Endometrial microvascular endothelial cells (primary cell): Measurements from ENCODE around the gene CIB4. TPM values are rescaled to one million over a fixed set of nuclear protein-coding genes. Genes with fewer than 3 reads are reported as not detected.

Experiments used
- in situ Hi-C: cut with HindIII; loops from 2 replicates; pipeline ENCODE4 v1.10.0; 2017; ENCODE audit warnings: low sequenced_read_pairs, low pct_unique_long_range_greater_than_20kb; ENCODE audit errors: inconsistent ontology term
- total RNA-seq: library from RNA; depleted of rRNA; stranded (reverse); fragments of >200 nt; gene quantifications from one replicate; pipeline ENCODE4 v1.2.3, GENCODE V29; 2015; ENCODE audit errors: inconsistent ontology term

CIB4 gene
- total RNA-seq: not detected

DNA sequence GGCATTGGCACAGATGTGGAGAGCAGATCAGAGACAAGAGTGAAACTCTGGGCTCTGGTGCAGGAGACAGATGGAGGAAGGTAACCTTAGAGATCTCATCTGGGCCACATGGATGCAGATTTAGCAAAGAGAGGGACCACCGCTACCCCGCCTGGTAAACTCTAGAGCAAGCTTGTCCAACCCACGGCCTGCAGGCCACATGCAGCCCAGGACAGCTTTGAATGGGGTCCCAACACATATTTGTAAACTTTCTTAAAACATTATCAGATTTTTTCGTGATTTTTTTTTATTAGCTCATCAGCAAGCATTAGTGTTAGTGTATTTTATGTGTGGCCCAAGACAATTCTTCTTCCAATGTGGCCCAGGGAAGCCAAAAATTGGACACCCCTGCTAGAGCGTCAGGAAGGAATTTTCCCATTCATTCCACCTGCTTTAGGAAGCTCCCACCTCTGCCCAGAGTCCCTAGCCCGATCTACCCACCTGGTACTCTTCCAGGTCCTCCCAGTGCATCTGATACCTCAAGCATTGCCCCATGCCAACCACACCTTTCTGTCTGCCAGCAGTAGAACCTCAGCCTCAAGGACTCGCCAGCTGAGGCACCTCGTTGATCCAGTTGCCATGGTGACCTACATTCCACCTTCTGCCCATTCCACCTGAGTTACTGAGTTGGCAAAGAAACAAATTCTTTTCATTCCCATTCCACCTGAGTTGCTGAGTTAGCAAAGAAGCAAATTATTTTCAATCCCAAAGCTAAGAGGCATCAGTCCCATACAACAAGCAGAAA, at the start of gene CIB4:
Gene CIB4 (minus strand): TSS at position 586 of the 784 bp plus-strand sequence. CDS start 52 bp downstream, at position 534.
- in situ Hi-C loops: no loop called here

DNA sequence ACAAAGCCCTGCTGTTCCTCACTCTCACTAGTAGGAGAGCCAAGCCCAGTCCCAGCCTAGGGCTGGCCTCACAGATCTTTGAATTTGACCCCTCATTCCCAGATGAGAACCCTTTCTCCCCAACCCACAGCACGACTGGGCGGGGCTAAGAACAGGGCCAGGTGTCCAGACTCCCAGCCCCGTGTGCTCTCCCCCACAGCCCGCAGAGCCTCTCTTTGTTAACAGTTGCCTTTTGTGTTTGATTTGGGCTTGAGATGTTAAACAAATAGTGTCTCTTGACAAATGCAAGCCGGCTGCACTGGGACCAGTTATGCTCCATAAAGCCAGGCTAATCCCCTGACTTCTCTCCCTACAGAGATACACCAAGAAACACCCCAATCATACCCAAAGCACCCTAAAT, 46.6 kb upstream of the CIB4 start:
- in situ Hi-C loops: no loop called here

DNA sequence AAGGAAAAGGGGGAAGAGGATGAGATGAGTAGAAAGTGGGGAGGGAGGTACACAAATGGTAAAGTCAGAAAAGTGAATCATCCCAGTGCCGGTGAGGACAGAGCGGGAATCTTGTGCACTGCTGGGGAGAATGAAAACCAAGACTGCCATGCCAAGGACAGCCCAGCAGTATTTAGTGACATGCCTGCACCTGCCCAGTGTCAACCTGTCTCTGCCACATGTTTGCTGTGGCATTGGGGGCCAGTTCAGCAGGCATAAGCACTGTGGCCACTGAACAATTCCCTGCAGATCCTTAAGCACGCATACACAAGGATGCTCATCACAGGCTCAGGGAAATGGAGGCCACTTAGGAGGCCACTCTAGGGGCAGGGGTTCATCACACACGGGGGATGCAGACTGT, 46.2 kb upstream of the CIB4 start:
- in situ Hi-C loops: no loop called here

DNA sequence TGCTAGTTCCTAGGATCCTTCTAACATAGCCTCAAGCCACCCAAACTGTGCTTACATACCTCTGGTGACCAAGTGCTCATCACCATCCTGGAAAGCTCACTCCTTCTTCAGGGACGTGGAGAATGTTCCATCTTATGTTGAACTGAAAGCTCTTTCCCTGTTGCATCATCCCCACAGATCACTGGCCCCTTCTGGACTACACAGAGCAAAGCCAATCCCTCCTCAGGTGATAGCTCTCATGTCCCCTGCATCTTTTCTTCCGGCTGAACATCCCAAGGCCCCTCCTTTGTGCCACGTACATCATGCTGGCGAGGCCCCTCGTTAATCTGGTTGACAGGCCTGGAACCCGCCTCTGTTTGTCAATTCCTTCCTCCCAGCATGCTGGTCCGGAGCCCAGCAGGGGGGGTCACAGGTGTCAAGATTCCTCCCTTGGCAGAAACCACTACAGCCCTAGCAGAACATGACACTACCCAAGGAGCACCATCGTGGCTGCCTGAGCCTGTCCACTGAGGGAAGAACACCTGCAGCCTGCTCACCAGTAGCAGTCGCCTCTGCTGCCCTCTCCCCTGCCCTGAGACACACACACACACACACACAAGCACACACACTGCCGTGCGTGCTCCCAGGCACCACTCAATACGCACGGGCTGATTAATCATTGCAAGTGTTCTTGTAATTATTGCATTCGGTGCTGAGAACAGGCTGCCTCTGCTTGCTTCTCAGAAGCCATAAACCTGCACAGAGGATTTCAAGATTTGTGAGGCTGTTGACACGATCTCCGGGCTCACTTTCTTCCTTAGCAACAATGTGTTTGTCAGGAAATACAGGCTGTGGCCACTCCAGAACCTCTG, 45.0 kb upstream of the CIB4 start:
- in situ Hi-C loops: no loop called here

DNA sequence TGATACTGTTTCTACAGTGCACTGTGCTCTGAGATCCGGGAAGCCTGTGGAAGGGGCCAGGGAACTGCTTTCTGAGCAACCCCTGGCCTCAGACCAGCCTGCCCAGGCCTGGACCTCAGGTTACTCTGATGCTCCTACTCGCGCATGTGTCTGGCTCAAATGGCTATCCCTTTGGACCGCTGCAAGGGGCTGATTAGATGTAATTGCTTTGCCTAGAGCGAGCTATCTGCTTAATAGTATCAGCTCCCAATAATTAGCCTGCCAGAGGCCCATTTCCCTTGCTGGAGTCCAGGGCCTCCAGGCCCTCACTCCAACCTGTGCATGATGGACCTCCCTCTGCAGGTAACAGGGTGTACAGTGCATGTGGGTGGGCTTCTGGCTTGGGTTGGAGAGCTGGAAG, 44.2 kb upstream of the CIB4 start:
- in situ Hi-C loops: no loop called here

DNA sequence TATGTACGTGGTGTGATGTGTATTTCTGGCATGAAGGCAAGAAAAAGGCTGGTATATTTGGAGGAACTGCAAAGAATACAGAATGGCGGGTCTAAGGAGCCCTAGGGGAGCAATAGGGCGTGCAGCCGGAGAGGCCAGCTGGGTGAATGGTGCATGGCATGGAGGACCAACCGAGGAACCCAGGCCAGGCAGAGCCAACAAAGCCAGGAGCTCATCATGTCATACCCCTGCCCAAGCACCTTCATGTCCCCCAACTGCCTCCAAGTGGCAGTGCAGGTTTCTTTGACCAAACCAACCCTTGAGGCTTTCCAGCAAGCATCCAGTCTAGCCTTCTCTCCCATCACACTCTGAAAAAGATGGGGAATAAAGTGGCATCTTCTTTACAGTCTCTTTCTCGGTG, 42.4 kb upstream of the CIB4 start:
- in situ Hi-C loops: no loop called here

DNA sequence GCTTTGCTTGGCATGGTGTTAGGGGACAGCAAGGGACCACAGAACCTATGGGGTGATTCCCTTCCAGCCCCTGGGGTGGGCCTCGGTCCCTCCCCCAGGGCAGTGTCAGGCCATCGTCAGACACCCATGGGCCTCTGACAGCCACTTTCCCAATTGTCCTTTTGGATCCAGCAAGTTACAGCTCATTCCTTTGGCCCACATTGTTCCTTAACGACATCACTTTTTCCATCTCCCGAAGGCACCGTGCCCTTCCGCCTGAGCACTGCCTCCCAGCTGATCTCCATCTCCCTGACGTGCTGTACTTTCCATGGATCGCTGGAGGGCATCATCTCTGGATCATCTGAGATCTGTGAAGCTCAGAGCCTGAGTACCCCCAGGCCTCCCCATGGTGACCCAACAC, 41.0 kb upstream of the CIB4 start:
- in situ Hi-C loops: no loop called here

DNA sequence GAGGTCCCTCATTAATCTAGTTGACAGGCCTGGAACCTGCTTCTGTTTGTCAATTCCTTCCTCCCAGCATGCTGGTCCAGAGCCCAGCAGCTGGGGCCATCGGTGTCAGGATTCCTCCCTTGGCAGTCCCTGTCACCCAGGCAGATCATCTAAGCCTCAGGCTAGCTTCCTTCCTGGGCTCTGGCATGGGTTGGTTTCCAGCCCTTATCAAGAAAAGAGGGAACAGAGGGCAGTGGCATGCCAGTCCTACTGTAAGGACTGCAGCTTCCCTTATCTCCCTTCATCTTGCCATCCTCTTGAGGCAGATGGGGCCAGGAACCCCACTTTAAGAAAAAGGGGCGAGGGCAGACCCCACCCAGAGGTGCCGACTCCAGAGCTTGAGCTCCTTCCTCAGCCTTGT, 40.5 kb upstream of the CIB4 start:
- in situ Hi-C loops: no loop called here

DNA sequence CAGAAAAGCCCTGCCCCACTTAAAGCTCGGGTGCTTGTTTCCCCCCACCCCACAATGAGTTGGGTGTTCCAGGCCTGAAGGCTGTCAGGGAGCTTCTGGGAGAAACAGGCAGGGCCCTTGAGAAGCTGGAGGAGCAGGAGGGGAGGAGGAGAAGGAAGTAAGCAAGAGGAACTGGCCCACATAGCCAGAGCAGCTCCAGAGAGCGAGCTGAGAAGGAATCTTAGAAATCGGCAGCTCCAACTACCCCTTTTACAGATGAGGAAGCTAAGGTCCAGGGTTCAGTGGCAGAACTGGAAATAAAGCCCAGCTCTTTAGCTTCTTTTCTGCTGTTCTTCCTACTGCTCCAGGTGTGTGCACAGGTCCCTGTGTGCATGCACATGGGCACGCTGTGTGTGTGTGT, 38.7 kb upstream of the CIB4 start:
- in situ Hi-C loops: no loop called here

DNA sequence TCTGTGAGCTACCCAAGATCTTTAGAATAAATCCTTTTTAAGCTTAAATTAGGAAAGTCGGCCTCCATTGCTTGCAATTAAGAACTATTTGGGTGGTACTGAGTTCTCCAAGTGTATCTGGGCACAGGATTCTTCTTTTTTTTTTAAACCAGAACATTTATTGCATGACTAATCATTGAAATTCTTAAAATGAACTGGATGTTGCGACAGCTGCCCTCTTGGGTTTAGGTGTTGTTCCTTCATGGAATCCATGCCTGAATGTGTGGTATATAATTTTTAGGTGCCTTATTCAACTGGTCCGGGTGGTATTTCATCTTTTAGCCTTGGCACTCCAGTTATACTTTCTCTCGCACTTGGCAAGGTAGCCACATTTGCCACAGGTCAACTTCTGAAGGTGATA, 36.9 kb upstream of the CIB4 start:
- in situ Hi-C loops: no loop called here

DNA sequence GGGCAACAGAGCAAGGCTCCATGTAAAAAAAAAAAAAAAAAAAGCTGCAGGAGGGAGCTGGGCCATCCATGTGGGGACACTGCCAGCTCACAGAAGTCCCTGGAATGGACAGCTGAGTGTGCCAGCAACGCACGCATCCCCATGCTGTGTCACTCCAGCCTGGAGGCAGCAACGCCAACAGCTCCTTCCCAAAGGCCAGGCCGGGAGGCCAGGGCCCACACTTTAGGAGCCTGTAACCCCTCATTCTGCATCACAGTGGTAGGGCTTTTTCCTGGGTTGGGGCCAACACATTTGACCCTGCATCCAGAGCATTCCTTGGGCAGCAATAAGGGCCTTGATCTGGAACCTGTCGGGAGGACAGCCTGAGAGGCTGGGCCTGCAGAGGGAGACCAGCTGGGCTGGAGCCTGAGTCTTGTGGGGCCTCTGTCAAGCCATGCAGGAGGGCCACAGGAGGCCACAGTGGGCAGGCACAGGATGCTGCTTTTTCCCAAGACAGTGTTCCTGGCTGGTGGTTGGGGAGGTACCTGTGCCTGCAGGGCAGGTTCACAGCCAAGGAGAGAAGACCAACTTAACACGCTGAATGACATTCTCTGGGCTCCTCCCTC, 34.6 kb upstream of the CIB4 start:
- in situ Hi-C loops: no loop called here

DNA sequence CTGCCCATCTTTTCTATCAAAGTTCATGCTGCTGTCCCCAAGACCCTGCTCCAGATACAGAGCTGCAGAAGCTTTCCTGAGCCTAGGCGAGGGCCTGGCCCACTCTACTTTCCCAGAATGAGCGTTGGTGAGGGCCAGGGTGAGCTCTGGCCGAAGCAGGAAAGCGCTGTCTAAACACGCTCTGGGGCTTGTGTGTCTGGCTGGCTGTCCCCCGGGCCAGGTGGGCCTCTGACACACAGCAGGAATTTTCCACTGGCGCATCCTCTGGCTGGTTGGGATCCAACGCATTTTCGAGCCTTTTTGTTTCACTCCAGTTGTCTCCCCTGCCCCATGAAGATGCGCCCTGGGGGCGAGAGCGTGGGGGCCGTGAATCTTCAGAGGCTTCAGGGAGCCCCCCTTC, 33.6 kb upstream of the CIB4 start:
- in situ Hi-C loops: no loop called here

DNA sequence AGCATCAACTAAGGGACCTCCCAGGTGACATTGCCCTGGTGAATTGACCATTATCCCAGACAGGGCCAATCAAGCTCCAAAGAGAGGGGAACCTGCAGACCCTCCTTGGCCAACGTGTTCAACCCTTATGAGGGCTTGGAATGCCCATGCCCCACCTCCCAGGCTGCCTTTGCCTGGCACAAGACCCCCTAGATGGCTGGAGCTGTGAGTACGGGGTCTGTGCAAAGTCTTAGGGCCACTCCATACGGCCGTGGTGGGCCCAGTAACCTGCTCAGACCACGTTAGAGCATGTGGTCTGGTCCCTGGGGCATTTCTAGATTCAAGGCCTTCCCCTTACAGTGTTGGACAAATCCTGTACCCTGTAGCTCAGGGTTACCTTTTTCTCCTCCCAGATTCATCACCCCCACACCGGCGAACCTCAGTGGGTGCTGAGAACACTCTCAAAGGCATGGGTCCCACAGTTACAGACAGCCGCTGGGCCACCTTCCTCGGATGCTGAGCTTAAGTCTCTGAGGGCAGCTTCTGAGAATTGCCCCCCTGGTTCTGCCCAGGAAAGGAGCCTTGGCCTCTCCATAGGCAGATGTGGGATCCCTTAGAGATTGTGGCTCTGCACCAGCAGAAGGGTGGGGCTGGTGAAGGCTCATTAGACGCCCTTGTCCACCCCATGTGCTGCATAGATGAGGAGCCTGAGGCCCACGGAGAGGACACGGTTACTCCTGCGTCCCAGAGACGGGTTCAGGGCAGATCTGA, 33.0 kb upstream of the CIB4 start:
- in situ Hi-C loops: no loop called here

DNA sequence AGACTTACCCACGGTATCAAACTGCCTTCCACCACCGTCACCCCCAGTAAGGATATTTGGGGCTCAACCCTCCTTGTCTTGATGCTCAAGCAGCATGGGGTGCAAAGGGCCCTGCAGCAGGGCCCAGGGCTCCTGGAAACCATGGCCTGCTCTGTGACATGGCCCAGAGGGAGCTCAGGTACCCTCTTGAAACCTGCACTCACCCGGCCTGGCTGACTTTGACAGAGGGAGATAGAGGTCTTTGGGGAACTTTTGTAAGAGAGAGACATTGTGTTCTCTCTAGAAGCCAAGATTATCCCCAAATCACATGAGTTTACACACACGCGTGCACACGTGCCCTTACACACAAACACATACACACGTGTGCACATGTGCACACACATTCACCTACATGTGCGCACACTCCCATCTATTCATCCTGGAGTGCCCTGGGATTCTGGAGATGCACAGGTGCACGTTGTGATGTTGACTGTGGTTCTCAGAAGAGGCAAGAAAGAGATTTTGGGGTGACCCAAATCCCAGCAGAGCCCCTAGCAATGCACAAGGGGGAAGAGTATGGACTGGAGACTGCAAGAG, 31.7 kb upstream of the CIB4 start:
- in situ Hi-C loops: no loop called here

DNA sequence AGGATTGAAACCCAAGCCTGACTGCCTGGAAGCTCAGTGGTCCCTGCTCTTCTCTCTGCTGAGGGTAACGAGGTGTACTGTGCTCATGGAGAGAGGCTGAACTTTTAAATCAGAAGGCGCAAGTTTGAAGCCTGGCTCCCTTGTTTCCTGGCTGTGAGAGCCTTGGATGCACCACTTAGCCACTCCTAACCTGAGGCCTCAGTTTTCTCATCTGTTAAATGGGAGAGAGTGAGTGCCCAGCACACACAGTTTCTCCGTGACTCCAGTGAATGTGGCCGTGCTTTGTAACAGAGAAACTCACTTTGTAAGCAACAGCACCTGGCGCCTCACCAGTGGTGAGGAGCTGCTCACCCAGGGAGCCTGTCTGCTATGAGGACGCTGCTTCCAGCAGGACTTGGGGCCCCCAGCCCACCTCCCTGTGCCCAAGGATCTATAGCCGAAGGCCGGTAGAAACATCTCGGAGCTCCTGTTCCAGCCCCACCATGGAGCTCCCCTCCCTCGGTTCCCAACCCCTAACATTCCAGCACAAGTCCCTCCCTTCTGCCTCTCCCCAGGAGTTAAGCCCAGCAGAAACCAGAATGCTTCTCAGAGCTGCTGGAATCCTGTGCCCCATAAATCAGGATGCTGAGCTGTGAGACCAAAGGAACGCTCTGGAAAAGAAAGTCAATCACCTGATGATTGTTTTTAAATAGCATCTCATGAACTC, 31.1 kb upstream of the CIB4 start:
- in situ Hi-C loops: no loop called here

DNA sequence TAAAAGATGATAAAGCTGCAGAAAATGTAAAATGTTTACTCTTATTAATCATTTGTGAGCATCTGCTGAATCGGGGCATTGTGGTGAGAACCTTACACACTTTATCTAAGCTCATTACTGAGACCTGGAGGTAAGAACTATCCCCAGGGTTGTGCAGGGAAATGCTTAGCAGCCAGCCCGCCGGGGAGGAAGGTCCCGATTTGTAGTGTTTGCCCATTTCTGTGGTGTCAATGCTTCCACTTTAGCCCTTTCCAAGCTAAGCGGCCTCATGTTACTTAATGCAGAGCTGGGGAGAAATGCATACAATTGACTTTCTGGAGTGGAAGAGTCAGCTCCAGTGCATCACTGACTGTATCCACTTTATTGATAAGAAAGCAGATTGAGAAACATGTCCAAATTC, 30.5 kb upstream of the CIB4 start:
- in situ Hi-C loops: no loop called here

DNA sequence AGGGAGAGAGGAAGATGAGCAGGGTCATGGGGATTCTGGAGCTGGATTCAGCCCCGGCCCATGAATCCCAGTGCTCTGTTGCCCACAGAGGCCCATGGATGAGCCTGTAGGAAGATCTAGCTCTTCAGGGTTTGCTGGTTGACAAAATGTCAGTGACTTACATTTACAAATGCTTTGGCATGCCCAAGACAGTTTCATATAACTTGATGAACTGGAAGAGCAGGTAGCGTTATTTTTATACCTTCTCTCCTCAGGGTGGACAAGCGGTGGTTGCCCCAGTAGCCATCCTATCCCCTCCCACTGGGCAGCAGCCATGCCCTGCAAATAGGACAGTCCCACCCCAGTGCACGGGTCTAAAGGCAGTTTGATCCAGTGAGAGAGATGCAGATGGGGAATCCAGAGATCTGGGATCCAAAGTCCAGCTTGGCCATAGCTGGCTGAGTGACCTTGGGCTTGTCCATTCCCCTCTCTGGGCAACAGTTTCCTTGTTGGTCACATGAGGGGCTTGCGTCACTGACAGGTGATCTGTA, 29.8 kb upstream of the CIB4 start:
- in situ Hi-C loops: no loop called here

DNA sequence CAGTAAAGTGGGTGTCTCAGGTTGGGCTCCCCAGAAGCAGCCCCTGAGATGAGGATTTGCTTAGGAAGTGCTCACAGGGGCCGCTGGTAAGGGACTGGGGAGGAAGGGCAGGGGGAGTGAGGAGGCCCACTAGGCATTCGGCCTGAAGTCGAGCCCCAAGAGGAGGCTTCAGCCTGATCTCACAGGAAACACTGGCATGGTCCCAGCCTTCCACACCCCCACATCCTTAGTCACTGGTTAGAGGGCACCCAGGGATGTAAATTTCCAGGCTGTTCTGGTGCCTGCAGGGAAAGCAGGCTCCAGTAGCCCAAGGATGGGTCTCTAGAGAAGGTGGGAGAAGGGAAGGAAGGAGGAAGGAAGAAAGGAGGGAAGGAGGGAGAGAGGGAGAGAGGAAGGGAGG, 29.0 kb upstream of the CIB4 start:
- in situ Hi-C loops: no loop called here
